NCI-H128 (cell line): ENCODE data around the gene ITPKC.

Experiments
- DNase-seq: peaks from one replicate; lab custom pipeline; 2025; ENCODE audit not compliant: unreplicated experiment; lab: John Stamatoyannopoulos, UW

The ITPKC gene

GRCh38 chr19:40786060-40787037 is 69.4 kb downstream of the ITPKC start:
- DNase-seq, result no peak
